NCI-H2081 (cell line): ENCODE measurements around the gene SDCCAG8.

Source experiments
- DNase-seq, 2 experiments: peaks; one replicate each; lab custom pipeline; 2025; lab: John Stamatoyannopoulos, UW

Gene SDCCAG8

GRCh38 chr1:243420946-243421685, 165.3 kb downstream of the SDCCAG8 start:
- peak; percentile 38 to 67 for DNase-seq

- peak; percentile 86 to 92 for DNase-seq
These were observed 165.9 kb downstream of the SDCCAG8 start for GRCh38 chr1:243421784-243422183.

- peak in 1 of 2 experiments; percentile 34 for DNase-seq
These were observed 166.5 kb downstream of the SDCCAG8 start for GRCh38 chr1:243422362-243422761.

GRCh38 chr1:243428084-243428483, 172.2 kb downstream of the SDCCAG8 start:
- DNase-seq, result no peak

- no peak for DNase-seq
These were observed 172.9 kb downstream of the SDCCAG8 start for GRCh38 chr1:243428617-243429342.

- no peak for DNase-seq
These were observed 175.8 kb downstream of the SDCCAG8 start for GRCh38 chr1:243431591-243431990.

- no peak for DNase-seq
These were observed 176.3 kb downstream of the SDCCAG8 start for GRCh38 chr1:243432136-243432535.

GRCh38 chr1:243433737-243434370, 178.0 kb downstream of the SDCCAG8 start:
- DNase-seq, result peak in 1 of 2 experiments; percentile 28

- DNase-seq, result no peak
These were observed 178.8 kb downstream of the SDCCAG8 start for GRCh38 chr1:243434594-243434993.

GRCh38 chr1:243435836-243436235, 180.0 kb downstream of the SDCCAG8 start:
- DNase-seq, result no peak

GRCh38 chr1:243438146-243438545, 182.3 kb downstream of the SDCCAG8 start:
- no peak for DNase-seq

GRCh38 chr1:243438815-243439214, 183.0 kb downstream of the SDCCAG8 start:
- DNase-seq, result no peak

GRCh38 chr1:243440406-243440805, 184.6 kb downstream of the SDCCAG8 start:
- DNase-seq, result peak; percentile 14 to 40

- DNase-seq, result no peak
These were observed 185.8 kb downstream of the SDCCAG8 start for GRCh38 chr1:243441601-243442000.

GRCh38 chr1:243443557-243443956, 187.7 kb downstream of the SDCCAG8 start:
- no peak for DNase-seq

GRCh38 chr1:243447347-243447746, 191.5 kb downstream of the SDCCAG8 start:
- no peak for DNase-seq

GRCh38 chr1:243447844-243448243, 192.0 kb downstream of the SDCCAG8 start:
- no peak for DNase-seq

- no peak for DNase-seq
These were observed 193.5 kb downstream of the SDCCAG8 start for GRCh38 chr1:243449373-243449772.

GRCh38 chr1:243452092-243452491, 196.3 kb downstream of the SDCCAG8 start:
- no peak for DNase-seq

GRCh38 chr1:243454328-243454997, 198.6 kb downstream of the SDCCAG8 start:
- no peak for DNase-seq

- DNase-seq, result no peak
These were observed 200.2 kb downstream of the SDCCAG8 start for GRCh38 chr1:243455760-243456651.
